ENCODE data around the gene TVP23C. TPM values are rescaled to one million over a fixed set of nuclear protein-coding genes. Genes with fewer than 3 reads are reported as not detected.

TVP23C gene
- total RNA-seq, 4 donors from 2014 or later, result 8.4 to 24.0 (median 14.5) TPM

DNA sequence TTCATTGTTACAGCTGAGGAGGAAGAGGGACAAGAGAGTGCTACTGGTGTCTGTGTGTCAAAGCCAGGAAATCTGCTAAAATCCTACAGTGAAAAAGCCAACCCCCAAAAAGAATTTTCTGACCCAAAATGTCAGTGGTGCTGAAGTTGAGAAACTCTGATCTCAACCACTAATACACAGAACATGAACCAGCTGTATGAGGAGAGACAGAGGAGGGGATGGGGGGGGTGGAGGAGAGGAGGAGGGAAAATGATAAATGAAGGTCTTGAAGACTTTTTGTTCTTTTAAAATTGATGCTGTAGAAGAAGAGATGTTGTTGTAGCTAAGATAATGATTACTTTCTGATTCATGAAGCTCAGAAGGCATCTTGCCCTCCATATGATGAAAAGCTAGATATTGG is 68.5 kb downstream of the TVP23C start:
- TF ChIP-seq CTCF (IDR thresholded peaks at IDR 0.05), result no peak
- ATAC-seq (ENCODE audit: low FRiP score), result no peak
- no peak for DNase-seq (ENCODE audit: low spot score)

GRCh38 chr17:15493693-15494035 is 69.6 kb downstream of the TVP23C start:
- TF ChIP-seq CTCF (IDR thresholded peaks at IDR 0.05), result no peak
- no peak for DNase-seq (ENCODE audit: low spot score)
- no peak for ATAC-seq (ENCODE audit: low FRiP score)

- no peak for TF ChIP-seq CTCF (IDR thresholded peaks at IDR 0.05)
- DNase-seq (ENCODE audit: low spot score) (no peak), ATAC-seq (ENCODE audit: low FRiP score) (no peak)
Measured at GRCh38 chr17:15492791-15493692, 70.2 kb downstream of the TVP23C start.

- no peak for ATAC-seq (ENCODE audit: low FRiP score)
Measured at GRCh38 chr17:15492186-15492585, 71.1 kb downstream of the TVP23C start.

DNA sequence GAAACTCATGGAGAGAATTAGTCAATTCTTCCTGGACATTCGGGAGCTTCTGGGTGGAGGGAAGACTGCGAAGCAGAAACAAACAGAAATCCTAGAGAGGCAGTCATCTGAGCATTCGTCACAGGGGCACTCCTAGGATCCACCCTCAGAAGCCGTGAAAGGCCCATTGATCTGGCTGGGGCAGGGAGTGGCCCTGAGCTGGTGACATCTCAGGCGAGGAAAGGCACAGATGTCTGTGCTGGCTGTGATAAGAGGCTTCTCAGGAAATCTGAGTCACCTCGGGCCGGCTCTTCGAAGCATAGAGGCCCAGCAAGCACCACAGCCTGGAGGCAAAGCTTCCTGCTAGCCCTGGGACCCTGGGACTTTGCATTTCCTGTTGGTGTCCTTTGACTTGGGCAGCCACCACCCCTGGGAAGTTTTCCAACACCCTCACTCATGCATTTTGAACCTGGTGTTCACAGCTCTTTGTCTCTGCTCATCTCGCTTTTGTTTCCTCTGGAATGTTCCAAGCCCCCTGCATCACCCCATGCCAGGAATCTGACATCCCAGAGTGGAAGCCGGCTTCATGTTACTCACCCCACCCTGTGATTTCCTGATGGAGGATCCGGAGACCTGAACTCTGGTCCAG is 72.5 kb downstream of the TVP23C start:
- no peak for TF ChIP-seq CTCF (IDR thresholded peaks at IDR 0.05)
- DNase-seq (ENCODE audit: low spot score) (no peak), ATAC-seq (ENCODE audit: low FRiP score) (peak; percentile 83)

More at GRCh38 chr17:15492186-15492585, 71.1 kb downstream of the TVP23C start:
- no peak for TF ChIP-seq CTCF (IDR thresholded peaks at IDR 0.05)
- DNase-seq (ENCODE audit: low spot score), result no peak

- DNase-seq (ENCODE audit: low spot score) (no peak), ATAC-seq (ENCODE audit: low FRiP score) (no peak)
- TF ChIP-seq CTCF (IDR thresholded peaks at IDR 0.05), result no peak
Measured at GRCh38 chr17:15488557-15488956, 74.7 kb downstream of the TVP23C start.

DNA sequence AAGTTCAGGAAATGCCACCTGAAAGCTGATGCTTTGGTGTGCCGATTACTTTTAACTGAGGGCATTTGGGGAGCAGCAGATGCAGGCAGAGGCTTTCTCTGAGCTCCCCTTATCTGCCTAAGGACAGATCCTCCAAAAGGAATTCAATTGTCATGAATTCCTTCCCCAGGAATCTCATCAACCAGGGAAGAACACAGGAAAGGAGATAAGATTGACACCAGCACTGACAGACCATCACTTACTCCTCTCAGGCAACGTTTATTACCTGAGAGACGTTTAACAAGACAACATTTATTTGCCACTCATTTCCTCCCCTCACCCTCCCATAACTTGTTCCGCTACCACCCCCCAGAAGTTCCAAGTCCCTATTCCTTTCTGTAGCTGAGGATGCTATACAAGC is 78.2 kb downstream of the TVP23C start:
- ATAC-seq (ENCODE audit: low FRiP score) (no peak), DNase-seq (ENCODE audit: low spot score) (no peak)
- TF ChIP-seq CTCF (IDR thresholded peaks at IDR 0.05), result no peak

All from omental fat pad (tissue), 4 donors.